SJCRH30 (cell line): ENCODE results near the gene ITGBL1. TPM values are rescaled to one million over a fixed set of nuclear protein-coding genes. Genes with fewer than 3 reads are reported as not detected.
"Not testable (repeated sequence)": the region's sequence is repeated elsewhere in the genome, so short reads cannot be mapped to it uniquely, and the experiment has no call there.

Experiments
- DNase-seq, 2 experiments: peaks; one replicate each; pipeline ENCODE4 v3.0.0-alpha.2; 2015 to 2020
- H3K27ac ChIP-seq: fragments of 250-450 bp; sonication (Bioruptor Pico); 2 replicates; pipeline ENCODE4 v1.5.1; 2020; ENCODE audit warnings: mild to moderate bottlenecking, moderate library complexity
- H3K27me3 ChIP-seq: fragments of 250-450 bp; sonication (Bioruptor Pico); 2 replicates; pipeline ENCODE4 v1.5.1; 2020; ENCODE audit warnings: mild to moderate bottlenecking, moderate library complexity
- H3K36me3 ChIP-seq: fragments of 250-450 bp; sonication (Bioruptor Pico); 2 replicates; pipeline ENCODE4 v1.5.1; 2020; ENCODE audit warnings: mild to moderate bottlenecking, moderate library complexity
- H3K4me1 ChIP-seq: fragments of 250-450 bp; sonication (Bioruptor Pico); 2 replicates; pipeline ENCODE4 v1.5.1; 2020; ENCODE audit warnings: mild to moderate bottlenecking, moderate library complexity
- H3K4me3 ChIP-seq: fragments of 250-450 bp; sonication (Bioruptor Pico); 2 replicates; pipeline ENCODE4 v1.5.1; 2020; ENCODE audit warnings: mild to moderate bottlenecking, moderate library complexity
- H3K9me3 ChIP-seq: fragments of 250-450 bp; sonication (Bioruptor Pico); replicated peaks from 2 replicates; pipeline ENCODE4 v1.5.1; 2020; ENCODE audit warnings: mild to moderate bottlenecking, moderate library complexity
- total RNA-seq: library from RNA; depleted of rRNA; stranded (reverse); fragments of >200 nt; shearing (Covaris generic); gene quantifications from 2 replicates; pipeline ENCODE4 v1.2.3, GENCODE V29; 2014

ITGBL1 gene
- total RNA-seq, 1 experiment from 2014 or later: not detected

- Histone ChIP-seq H3K9me3 (no peaks in the 10 kb centered on the region), H3K36me3 (no peaks in the 10 kb centered on the region), H3K4me3 (no peak overlapping the region), H3K27me3 (no peaks in the 10 kb centered on the region; the same call in 1 of the 2 replicates), H3K4me1 (no peaks in the 10 kb centered on the region), H3K27ac (no peak overlapping the region)
- DNase-seq: no peak
Measured at GRCh38 chr13:101512650-101513049, 60.2 kb downstream of the ITGBL1 start.

GRCh38 chr13:101514100-101514499 lies 61.6 kb downstream of the ITGBL1 start:
- Histone ChIP-seq H3K9me3 (no peaks in the 10 kb centered on the region), H3K27me3 (no peaks in the 10 kb centered on the region), H3K4me3 (no peak overlapping the region), H3K27ac (no peak overlapping the region), H3K36me3 (no peaks in the 10 kb centered on the region), H3K4me1 (no peaks in the 10 kb centered on the region)
- no peak for DNase-seq

GRCh38 chr13:101514695-101515275 lies 62.3 kb downstream of the ITGBL1 start:
- Histone ChIP-seq H3K9me3 (no peaks in the 10 kb centered on the region), H3K36me3 (no peaks in the 10 kb centered on the region), H3K27ac (no peak overlapping the region), H3K27me3 (no peaks in the 10 kb centered on the region), H3K4me1 (no peaks in the 10 kb centered on the region), H3K4me3 (no peak overlapping the region)
- DNase-seq: peak; percentile 24 to 72

- no peak for DNase-seq
- Histone ChIP-seq H3K4me3 (no peak overlapping the region), H3K36me3 (no peaks in the 10 kb centered on the region), H3K9me3 (no peaks in the 10 kb centered on the region), H3K4me1 (no peaks in the 10 kb centered on the region), H3K27me3 (no peaks in the 10 kb centered on the region), H3K27ac (no peak overlapping the region)
Measured at GRCh38 chr13:101515504-101515903, 63.0 kb downstream of the ITGBL1 start.

GRCh38 chr13:101516262-101516661 lies 63.8 kb downstream of the ITGBL1 start:
- peaks cover 4% of the 10 kb centered on the region; the same call in 1 of the 2 replicates for H3K4me1 ChIP-seq
- no peaks in the 10 kb centered on the region for H3K36me3 ChIP-seq
- H3K27ac ChIP-seq: no peak overlapping the region
- no peak for DNase-seq
- H3K9me3 ChIP-seq: no peaks in the 10 kb centered on the region
- H3K27me3 ChIP-seq: no peaks in the 10 kb centered on the region
- no peak overlapping the region for H3K4me3 ChIP-seq

- no peak overlapping the region for H3K4me3 ChIP-seq
- H3K27me3 ChIP-seq: no peaks in the 10 kb centered on the region
- H3K9me3 ChIP-seq: no peaks in the 10 kb centered on the region
- H3K36me3 ChIP-seq: no peaks in the 10 kb centered on the region
- peak in 1 of 2 experiments; percentile 7 for DNase-seq
- no peak overlapping the region for H3K27ac ChIP-seq
- H3K4me1 ChIP-seq: peaks cover 4% of the 10 kb centered on the region; the same call in 1 of the 2 replicates
Measured at GRCh38 chr13:101520672-101521071, 68.2 kb downstream of the ITGBL1 start.

- Histone ChIP-seq H3K27ac (no peak overlapping the region), H3K36me3 (no peaks in the 10 kb centered on the region), H3K4me3 (no peak overlapping the region), H3K9me3 (no peaks in the 10 kb centered on the region), H3K4me1 (peaks cover 4% of the 10 kb centered on the region; the same call in 1 of the 2 replicates), H3K27me3 (no peaks in the 10 kb centered on the region)
- no peak for DNase-seq
Measured at GRCh38 chr13:101521371-101521770, 68.9 kb downstream of the ITGBL1 start.

- Histone ChIP-seq H3K27me3 (no peaks in the 10 kb centered on the region), H3K9me3 (no peaks in the 10 kb centered on the region), H3K4me3 (no peak overlapping the region), H3K36me3 (no peaks in the 10 kb centered on the region), H3K4me1 (peaks cover 4% of the 10 kb centered on the region; the same call in 1 of the 2 replicates), H3K27ac (no peak overlapping the region)
- DNase-seq: no peak
Measured at GRCh38 chr13:101522607-101523006, 70.1 kb downstream of the ITGBL1 start.

- H3K4me1 ChIP-seq: peaks cover 4% of the 10 kb centered on the region; the same call in 1 of the 2 replicates
- peak; percentile 13 to 40 for DNase-seq
- no peak overlapping the region for H3K4me3 ChIP-seq
- H3K27ac ChIP-seq: no peak overlapping the region
- H3K36me3 ChIP-seq: no peaks in the 10 kb centered on the region
- H3K9me3 ChIP-seq: no peaks in the 10 kb centered on the region
- H3K27me3 ChIP-seq: no peaks in the 10 kb centered on the region
Measured at GRCh38 chr13:101523154-101524131, 71.0 kb downstream of the ITGBL1 start.

- Histone ChIP-seq H3K27me3 (no peaks in the 10 kb centered on the region), H3K4me3 (no peak overlapping the region), H3K4me1 (no peaks in the 10 kb centered on the region), H3K9me3 (no peaks in the 10 kb centered on the region), H3K27ac (no peak overlapping the region), H3K36me3 (no peaks in the 10 kb centered on the region)
- no peak for DNase-seq
Measured at GRCh38 chr13:101527130-101527529, 74.7 kb downstream of the ITGBL1 start.

- H3K36me3 ChIP-seq: no peaks in the 10 kb centered on the region
- no peak overlapping the region for H3K4me3 ChIP-seq
- H3K4me1 ChIP-seq: no peaks in the 10 kb centered on the region
- no peaks in the 10 kb centered on the region for H3K9me3 ChIP-seq
- H3K27ac ChIP-seq: no peak overlapping the region
- H3K27me3 ChIP-seq: no peaks in the 10 kb centered on the region
- peak in 1 of 2 experiments; percentile 7 for DNase-seq
Measured at GRCh38 chr13:101529422-101529821, 76.9 kb downstream of the ITGBL1 start.

GRCh38 chr13:101530293-101530692 lies 77.8 kb downstream of the ITGBL1 start:
- DNase-seq: no peak
- Histone ChIP-seq H3K27me3 (no peaks in the 10 kb centered on the region), H3K4me3 (no peak overlapping the region), H3K9me3 (no peaks in the 10 kb centered on the region), H3K4me1 (no peaks in the 10 kb centered on the region), H3K27ac (no peak overlapping the region), H3K36me3 (no peaks in the 10 kb centered on the region)

- Histone ChIP-seq H3K4me1 (no peaks in the 10 kb centered on the region), H3K27ac (no peak overlapping the region), H3K4me3 (no peak overlapping the region), H3K9me3 (no peaks in the 10 kb centered on the region), H3K27me3 (no peaks in the 10 kb centered on the region), H3K36me3 (no peaks in the 10 kb centered on the region)
- no peak for DNase-seq
Measured at GRCh38 chr13:101535192-101535746, 82.8 kb downstream of the ITGBL1 start.

GRCh38 chr13:101536079-101536478 lies 83.6 kb downstream of the ITGBL1 start:
- H3K4me1 ChIP-seq: no peaks in the 10 kb centered on the region
- no peaks in the 10 kb centered on the region for H3K9me3 ChIP-seq
- no peaks in the 10 kb centered on the region for H3K36me3 ChIP-seq
- H3K4me3 ChIP-seq: no peak overlapping the region
- H3K27ac ChIP-seq: no peak overlapping the region
- no peak for DNase-seq
- H3K27me3 ChIP-seq: no peaks in the 10 kb centered on the region

- H3K4me1 ChIP-seq, H3K36me3 ChIP-seq, H3K4me3 ChIP-seq, DNase-seq, H3K27me3 ChIP-seq, H3K27ac ChIP-seq, H3K9me3 ChIP-seq: not testable (repeated sequence)
Measured at GRCh38 chr13:101544544-101544943, 92.1 kb downstream of the ITGBL1 start.
